Type B pancreatic cell (in vitro differentiated cells): ENCODE measurements around the gene ZCCHC2. TPM values are rescaled to one million over a fixed set of nuclear protein-coding genes. Genes with fewer than 3 reads are reported as not detected.
A peak's percentile ranks its signal among the peaks of the same experiment; 100 is the strongest.

Source experiments
- DNase-seq: peaks from one replicate; pipeline ENCODE4 v3.0.0; 2021; ENCODE audit warnings: mixed read lengths; ENCODE audit not compliant: unreplicated experiment; ENCODE audit errors: extremely low spot score
- H3K27ac Mint-ChIP-seq: 2 replicates; pipeline ENCODE4 v1.8.0; 2021; ENCODE audit warnings: mild to moderate bottlenecking, mixed read lengths
- H3K27me3 Mint-ChIP-seq: 2 replicates; pipeline ENCODE4 v1.8.0; 2021; ENCODE audit warnings: mixed read lengths
- H3K36me3 Mint-ChIP-seq: 2 replicates; pipeline ENCODE4 v1.8.0; 2021; ENCODE audit warnings: mixed read lengths
- H3K4me1 Mint-ChIP-seq: one replicate; pipeline ENCODE4 v1.8.0; 2021; ENCODE audit warnings: mixed read lengths; ENCODE audit not compliant: unreplicated experiment
- H3K4me3 Mint-ChIP-seq: 2 replicates; pipeline ENCODE4 v1.8.0; 2021; ENCODE audit warnings: mild to moderate bottlenecking, mixed read lengths
- H3K9me3 Mint-ChIP-seq: 2 replicates; pipeline ENCODE4 v1.8.0; 2021; ENCODE audit warnings: mixed read lengths
- CTCF ChIP-seq: fragments of 200-600 bp; sonication (generic); conservative IDR thresholded peaks from 2 replicates; pipeline ENCODE4 v1.5.0; 2021; ENCODE audit warnings: antibody characterized with exemption, mild to moderate bottlenecking
- total RNA-seq: library from RNA; stranded (reverse); gene quantifications from 2 replicates; pipeline ENCODE4 v1.2.1, GENCODE V29; 2021; ENCODE audit warnings: low replicate concordance

Gene ZCCHC2
- total RNA-seq, 1 donor from 2014 or later: 18.0 TPM

- Mint-ChIP-seq H3K27me3 (peaks cover 18% of the 10 kb centered on the region), H3K36me3 (no peaks in the 10 kb centered on the region), H3K4me1 (peaks cover 5% of the 10 kb centered on the region), H3K4me3 (no peak overlapping the region), H3K9me3 (peaks cover 7% of the 10 kb centered on the region), H3K27ac (no peak overlapping the region)
- TF ChIP-seq CTCF: no peak
- no peak for DNase-seq
Measured at GRCh38 chr18:62519684-62520083, 3.1 kb upstream of the ZCCHC2 start.

- H3K4me3 Mint-ChIP-seq: peak overlapping the region; percentile 87
- H3K27ac Mint-ChIP-seq: peak overlapping the region; percentile 80
- no peak for DNase-seq
- no peaks in the 10 kb centered on the region for H3K36me3 Mint-ChIP-seq
- no peak for TF ChIP-seq CTCF
- peaks cover 7% of the 10 kb centered on the region for H3K9me3 Mint-ChIP-seq
- peaks cover 19% of the 10 kb centered on the region for H3K4me1 Mint-ChIP-seq
- H3K27me3 Mint-ChIP-seq: peaks cover 18% of the 10 kb centered on the region
Measured at GRCh38 chr18:62521082-62521481, 1.7 kb upstream of the ZCCHC2 start.

GRCh38 chr18:62521593-62521992 is 1.2 kb upstream of the ZCCHC2 start:
- Mint-ChIP-seq H3K27ac (peak overlapping the region; percentile 80), H3K9me3 (peaks cover 7% of the 10 kb centered on the region), H3K27me3 (peaks cover 18% of the 10 kb centered on the region), H3K4me1 (peaks cover 21% of the 10 kb centered on the region), H3K4me3 (peak overlapping the region; percentile 87), H3K36me3 (no peaks in the 10 kb centered on the region)
- no peak for DNase-seq
- no peak for TF ChIP-seq CTCF

DNA sequence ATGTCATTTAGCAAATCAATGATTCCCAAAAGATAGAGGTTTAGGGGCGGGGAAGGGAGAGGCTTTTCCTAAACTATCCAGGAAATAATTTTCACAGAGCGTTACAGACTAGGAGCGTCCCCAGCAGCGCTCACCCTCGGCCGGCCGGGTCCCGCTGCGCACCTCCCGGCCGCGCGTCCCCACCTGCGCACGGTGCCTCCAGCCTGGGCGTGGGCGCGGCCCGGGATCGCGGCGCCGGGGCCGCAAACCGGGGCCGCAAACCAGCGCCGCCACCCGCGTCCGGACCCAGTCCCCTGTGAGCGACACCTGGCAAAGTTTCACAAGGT is 684 bp upstream of the ZCCHC2 start:
- Mint-ChIP-seq H3K4me3 (peak overlapping the region; percentile 87), H3K36me3 (no peaks in the 10 kb centered on the region), H3K4me1 (peaks cover 21% of the 10 kb centered on the region), H3K27ac (peak overlapping the region; percentile 80), H3K27me3 (peaks cover 18% of the 10 kb centered on the region), H3K9me3 (peaks cover 7% of the 10 kb centered on the region)
- no peak for TF ChIP-seq CTCF
- DNase-seq: no peak

GRCh38 chr18:62523255-62523588 is 397 bp downstream of the ZCCHC2 start:
- H3K27me3 Mint-ChIP-seq: peaks cover 18% of the 10 kb centered on the region
- H3K4me1 Mint-ChIP-seq: peaks cover 26% of the 10 kb centered on the region
- no peak overlapping the region for H3K4me3 Mint-ChIP-seq
- no peaks in the 10 kb centered on the region for H3K36me3 Mint-ChIP-seq
- H3K9me3 Mint-ChIP-seq: peaks cover 2% of the 10 kb centered on the region
- no peak for TF ChIP-seq CTCF
- H3K27ac Mint-ChIP-seq: no peak overlapping the region
- no peak for DNase-seq
